Osteoblast (primary cell): ENCODE measurements around the gene MCM10. TPM values are rescaled to one million over a fixed set of nuclear protein-coding genes. Genes with fewer than 3 reads are reported as not detected.
"Not testable (repeated sequence)": the region's sequence is repeated elsewhere in the genome, so short reads cannot be mapped to it uniquely, and the experiment has no call there.

Experiments
- DNase-seq: peaks from one replicate; pipeline ENCODE4 v3.0.0; 2011; ENCODE audit warnings: low spot score, mixed read lengths; ENCODE audit not compliant: insufficient read length; ENCODE audit errors: missing footprints
- H2AFZ ChIP-seq: 2 replicates; pipeline ENCODE4 v1.6.0; 2011; ENCODE audit warnings: mild to moderate bottlenecking, low read length
- H3K27ac ChIP-seq: 2 replicates; pipeline ENCODE4 v1.5.1; 2011; ENCODE audit warnings: mild to moderate bottlenecking, low read depth, low read length, moderate library complexity
- H3K27me3 ChIP-seq: 2 replicates; pipeline ENCODE4 v1.6.0; 2012; ENCODE audit warnings: mild to moderate bottlenecking, control low read depth, inconsistent platforms, low read length, moderate library complexity; ENCODE audit not compliant: insufficient read depth
- H3K36me3 ChIP-seq: 2 replicates; pipeline ENCODE4 v1.5.1; 2011; ENCODE audit warnings: mild to moderate bottlenecking, low read length, control low read depth, moderate library complexity; ENCODE audit not compliant: insufficient read depth
- H3K4me1 ChIP-seq: 2 replicates; pipeline ENCODE4 v1.5.1; 2011; ENCODE audit warnings: mild to moderate bottlenecking, low read length, control low read depth, moderate library complexity; ENCODE audit not compliant: insufficient read depth
- H3K4me2 ChIP-seq: 2 replicates; pipeline ENCODE4 v1.6.0; 2011; ENCODE audit warnings: mild to moderate bottlenecking, low read length; ENCODE audit not compliant: insufficient read depth
- H3K4me3 ChIP-seq: fragments of 200-600 bp; sonication (generic); 3 replicates; pipeline ENCODE4 v1.5.1; 2012; ENCODE audit warnings: mild to moderate bottlenecking, low read length, inconsistent platforms; ENCODE audit not compliant: insufficient read depth
- H3K79me2 ChIP-seq: 2 replicates; pipeline ENCODE4 v1.6.0; 2012; ENCODE audit warnings: mild to moderate bottlenecking, low read length, control low read depth, inconsistent platforms; ENCODE audit not compliant: insufficient read depth
- H3K9me3 ChIP-seq: 2 replicates; pipeline ENCODE4 v1.5.1; 2011; ENCODE audit warnings: low read depth, low read length, control low read depth
- H4K20me1 ChIP-seq: 2 replicates; pipeline ENCODE4 v1.6.0; 2012; ENCODE audit warnings: mild to moderate bottlenecking, low read length, control low read depth; ENCODE audit not compliant: insufficient read depth
- CTCF ChIP-seq: IDR thresholded peaks from 2 replicates; pipeline ENCODE4 v1.5.1; 2011; ENCODE audit warnings: mild to moderate bottlenecking, low read depth, low read length, moderate library complexity; ENCODE audit errors: extremely low read depth
- total RNA-seq: library from RNA; depleted of rRNA; stranded (reverse); fragments of >200 nt; gene quantifications from 2 replicates; pipeline ENCODE4 v1.2.3, GENCODE V29; 2012

Gene MCM10
- total RNA-seq, 1 donor = 1.4 TPM

- H3K4me3 ChIP-seq = no peak overlapping the region
- DNase-seq = no peak
- no peak for TF ChIP-seq CTCF
Observed at GRCh38 chr10:13239923-13240322, 78.6 kb downstream of the MCM10 start.

GRCh38 chr10:13241613-13242012, 80.3 kb downstream of the MCM10 start:
- H3K4me3 ChIP-seq = no peak overlapping the region
- H3K4me1 ChIP-seq = no peaks in the 10 kb centered on the region
- H3K4me2 ChIP-seq = no peak overlapping the region
- H4K20me1 ChIP-seq = no peaks in the 10 kb centered on the region
- no peak for TF ChIP-seq CTCF
- no peak overlapping the region for H3K27ac ChIP-seq
- no peak for DNase-seq
- no peaks in the 10 kb centered on the region for H3K9me3 ChIP-seq
- H3K27me3 ChIP-seq = peaks cover 4% of the 10 kb centered on the region
- H2AFZ ChIP-seq = no peak overlapping the region
- H3K36me3 ChIP-seq = no peaks in the 10 kb centered on the region
- no peaks in the 10 kb centered on the region for H3K79me2 ChIP-seq

More at GRCh38 chr10:13239923-13240322, 78.6 kb downstream of the MCM10 start:
- peaks cover 4% of the 10 kb centered on the region for H3K27me3 ChIP-seq
- no peaks in the 10 kb centered on the region for H4K20me1 ChIP-seq
- H3K4me1 ChIP-seq = no peaks in the 10 kb centered on the region
- no peaks in the 10 kb centered on the region for H3K79me2 ChIP-seq
- no peak overlapping the region for H2AFZ ChIP-seq
- no peaks in the 10 kb centered on the region for H3K9me3 ChIP-seq
- H3K4me2 ChIP-seq = no peak overlapping the region
- no peak overlapping the region for H3K27ac ChIP-seq
- H3K36me3 ChIP-seq = no peaks in the 10 kb centered on the region

- H2AFZ ChIP-seq, H3K9me3 ChIP-seq, H3K4me1 ChIP-seq, H3K27me3 ChIP-seq, H3K36me3 ChIP-seq, H3K4me2 ChIP-seq, DNase-seq, H4K20me1 ChIP-seq, H3K79me2 ChIP-seq, H3K4me3 ChIP-seq, H3K27ac ChIP-seq: not testable (repeated sequence)
Observed at GRCh38 chr10:13242260-13242659, 80.9 kb downstream of the MCM10 start.

GRCh38 chr10:13247246-13247645, 85.9 kb downstream of the MCM10 start:
- TF ChIP-seq CTCF = no peak
- H3K27ac ChIP-seq = no peak overlapping the region
- no peak for DNase-seq
- no peak overlapping the region for H3K4me2 ChIP-seq
- H3K27me3 ChIP-seq = peaks cover 3% of the 10 kb centered on the region
- H2AFZ ChIP-seq = no peak overlapping the region
- H4K20me1 ChIP-seq = no peaks in the 10 kb centered on the region
- H3K36me3 ChIP-seq = no peaks in the 10 kb centered on the region
- H3K9me3 ChIP-seq = no peaks in the 10 kb centered on the region
- H3K79me2 ChIP-seq = no peaks in the 10 kb centered on the region
- H3K4me1 ChIP-seq = no peaks in the 10 kb centered on the region
- H3K4me3 ChIP-seq = no peak overlapping the region
